ENCODE measurements around the gene C19orf47. TPM values are rescaled to one million over a fixed set of nuclear protein-coding genes. Genes with fewer than 3 reads are reported as not detected.
A peak's percentile ranks its signal among the peaks of the same experiment; 100 is the strongest.

The C19orf47 gene
- 10 to 100 TPM in 1 of 4 donors, 1 to 10 TPM in 3; 7.6 to 11.9 (median 8.3) TPM for total RNA-seq

DNA sequence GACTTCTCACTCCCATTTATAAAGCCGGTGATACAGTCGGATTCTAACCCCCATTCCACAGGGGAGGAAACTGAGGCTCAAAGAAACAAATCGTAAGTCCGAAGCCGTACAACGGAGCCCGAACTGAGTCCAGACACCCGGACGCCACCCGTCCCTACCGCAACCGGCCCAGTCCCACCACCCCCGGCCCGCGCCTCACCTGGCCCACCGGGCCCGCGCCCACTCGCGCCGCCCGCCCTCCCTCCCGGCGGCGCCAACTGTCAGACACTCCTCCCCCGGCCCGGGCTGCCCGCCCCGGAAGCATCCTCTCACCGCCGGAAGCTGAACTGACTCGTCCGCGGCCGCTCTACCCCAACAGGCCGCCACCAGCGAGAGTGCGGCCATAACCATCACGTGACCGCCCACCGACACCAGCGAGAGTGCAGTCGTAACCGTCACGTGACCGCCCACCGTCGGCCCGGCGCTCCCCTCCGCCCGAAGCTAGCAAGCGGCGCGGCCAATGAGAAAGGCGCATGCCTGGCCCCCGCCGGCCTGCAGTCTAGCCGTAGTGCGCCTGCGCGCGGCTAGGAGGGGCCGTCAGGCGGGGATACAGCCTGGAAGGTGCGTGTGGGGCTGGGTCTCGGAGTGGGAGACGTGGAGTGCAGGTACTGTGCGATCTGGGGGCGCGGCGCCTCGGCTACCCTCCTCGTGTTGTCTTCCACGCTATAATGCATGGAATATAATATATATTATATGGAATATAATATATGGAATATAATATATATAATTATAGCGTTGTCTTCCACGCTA, at the start of gene C19orf47, which contains the start of gene PLD3:
Gene C19orf47 (minus strand): TSS at position 273 of the 789 bp plus-strand sequence. CDS start 6,540 bp downstream, outside the sequence.
Gene PLD3 (plus strand): TSS at position 571 of the 789 bp plus-strand sequence. CDS start 17,789 bp downstream, outside the sequence.
- TF ChIP-seq CTCF (IDR thresholded peaks at IDR 0.05) = no peak
- ATAC-seq (ENCODE audit: low FRiP score) (peak; percentile 100), DNase-seq (ENCODE audit: low spot score) (peak; percentile 94)

DNA sequence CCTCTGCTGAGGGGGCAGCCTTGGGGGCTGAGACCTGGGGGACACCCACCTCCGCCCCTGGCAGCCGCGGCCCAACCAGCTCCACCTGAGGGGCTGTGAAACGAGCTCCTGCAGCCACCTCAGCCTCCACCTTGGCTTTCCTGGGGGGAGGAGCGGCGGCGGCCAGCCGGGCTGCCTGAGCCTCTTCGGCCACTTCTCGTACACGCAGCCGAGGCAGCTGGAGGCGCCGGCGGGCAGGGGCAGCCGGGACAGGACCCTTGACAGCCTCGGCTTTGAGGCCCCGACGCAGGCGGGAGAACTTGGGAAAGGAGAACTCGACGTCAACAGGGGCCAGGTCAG, 49.3 kb upstream of the C19orf47 start:
- TF ChIP-seq CTCF (IDR thresholded peaks at IDR 0.05) = no peak
- DNase-seq (ENCODE audit: low spot score) (no peak), ATAC-seq (ENCODE audit: low FRiP score) (no peak)

DNA sequence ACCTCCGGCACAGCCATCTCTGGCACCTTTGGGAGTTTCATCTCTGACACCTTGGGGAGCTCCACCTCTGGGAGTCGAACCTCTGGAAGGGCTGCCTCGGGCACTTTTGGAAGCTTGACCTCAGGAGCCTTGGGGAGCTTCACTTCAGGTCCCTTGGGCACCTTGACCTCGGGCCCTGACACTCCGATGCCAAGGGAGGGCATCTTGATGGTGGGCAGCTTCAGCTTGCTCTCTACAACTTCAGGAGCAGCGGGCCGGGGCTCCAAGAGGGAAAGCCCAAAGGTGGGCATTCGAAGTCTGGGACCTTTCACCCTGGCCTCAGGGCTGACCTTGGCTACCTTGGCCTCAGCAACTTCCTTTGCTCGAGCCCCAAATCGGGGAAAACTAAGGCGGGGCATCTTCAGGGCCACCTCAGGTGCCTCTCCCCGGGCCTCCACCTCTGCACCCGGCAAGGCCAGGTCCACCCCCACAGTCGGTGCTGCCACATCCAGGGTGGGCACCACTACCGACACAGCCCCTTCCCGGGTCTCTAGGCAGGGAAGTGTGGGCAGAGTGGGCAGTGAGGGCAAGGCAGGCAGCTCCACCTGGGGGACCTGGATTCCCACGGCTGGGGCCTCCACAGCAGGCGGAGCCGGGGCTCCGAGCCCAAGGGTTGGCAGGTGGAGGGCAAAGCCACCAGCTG, 48.8 kb upstream of the C19orf47 start:
- TF ChIP-seq CTCF (IDR thresholded peaks at IDR 0.05) = no peak
- DNase-seq (ENCODE audit: low spot score) (no peak), ATAC-seq (ENCODE audit: low FRiP score) (no peak)

DNA sequence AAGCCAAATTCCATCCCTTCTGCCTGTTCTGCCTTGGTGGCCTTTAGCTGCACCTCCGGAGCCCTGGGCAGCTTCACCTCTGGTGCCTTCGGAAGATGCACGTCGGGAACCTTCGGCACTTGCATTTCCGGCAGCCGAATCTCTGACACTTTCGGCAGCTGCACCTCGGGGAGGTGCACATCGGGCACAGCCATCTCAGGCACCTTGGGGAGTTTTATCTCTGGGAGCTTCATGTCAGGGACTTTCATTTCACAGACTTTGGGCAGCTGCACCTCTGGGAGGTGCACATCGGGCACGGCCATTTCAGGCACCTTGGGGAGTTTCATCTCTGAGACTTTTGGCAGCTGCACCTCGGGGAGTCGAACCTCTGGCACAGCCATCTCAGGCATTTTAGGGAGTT, 47.8 kb upstream of the C19orf47 start:
- ATAC-seq (ENCODE audit: low FRiP score) (no peak), DNase-seq (ENCODE audit: low spot score) (no peak)
- no peak for TF ChIP-seq CTCF (IDR thresholded peaks at IDR 0.05)

GRCh38 chr19:40394816-40395210, 46.6 kb upstream of the C19orf47 start:
- no peak for TF ChIP-seq CTCF (IDR thresholded peaks at IDR 0.05)
- ATAC-seq (ENCODE audit: low FRiP score) (no peak), DNase-seq (ENCODE audit: low spot score) (no peak)

- DNase-seq (ENCODE audit: low spot score) = no peak
- no peak for ATAC-seq (ENCODE audit: low FRiP score)
- no peak for TF ChIP-seq CTCF (IDR thresholded peaks at IDR 0.05)
These were observed 46.0 kb upstream of the C19orf47 start for GRCh38 chr19:40393894-40394815.

All from omental fat pad (tissue), 4 donors.